Measurements from ENCODE around the gene CBX1.

DNA sequence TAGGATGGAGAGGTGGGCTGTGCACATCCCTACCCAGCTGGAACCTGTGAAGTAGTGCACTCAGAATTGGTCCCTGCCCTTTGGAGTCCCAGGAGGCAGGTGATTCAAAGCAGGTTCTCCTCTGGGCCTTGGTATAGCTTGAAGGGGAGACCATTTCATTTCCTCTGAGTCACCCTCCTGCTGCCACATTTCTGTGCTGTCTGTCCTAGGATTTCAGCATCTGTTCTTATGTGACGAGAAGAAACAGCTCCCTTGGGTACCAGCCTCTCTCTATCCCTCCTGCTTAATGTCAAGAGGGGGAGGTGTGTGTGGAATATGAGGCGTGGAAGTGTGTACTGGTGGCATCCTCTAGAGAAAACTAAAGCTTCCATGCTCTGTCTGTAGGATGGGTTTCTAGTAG, 58.1 kb downstream of the CBX1 start:
- TF ChIP-seq POLR2A (IDR thresholded peaks at IDR 0.05; ENCODE audit: low read depth, low read length) (no peak), CTCF (IDR thresholded peaks at IDR 0.05 in 2 of 3, conservative IDR thresholded peaks at IDR 0.05 in 1 of 3; ENCODE audit: control insufficient read depth in 2 of 3, extremely low read depth in 1 of 3, insufficient read depth in 1 of 3, low read depth in 3 of 3, low read length in 3 of 3) (no peak), GABPA (IDR thresholded peaks at IDR 0.05; ENCODE audit: low read depth) (no peak), TAF1 (IDR thresholded peaks at IDR 0.05; ENCODE audit: borderline replicate concordance, low read depth, low read length) (no peak), FOS (IDR thresholded peaks at IDR 0.05; ENCODE audit: borderline replicate concordance, extremely low read depth, insufficient read length) (no peak), ATF3 (IDR thresholded peaks at IDR 0.05; ENCODE audit: borderline replicate concordance, extremely low read depth, low read depth, low read length) (no peak), CHD2 (IDR thresholded peaks at IDR 0.05; ENCODE audit: borderline replicate concordance, low read depth, low read length) (no peak), SUPT20H (IDR thresholded peaks at IDR 0.05; ENCODE audit: borderline replicate concordance, control insufficient read depth, low read depth, low read length) (no peak), BRCA1 (IDR thresholded peaks at IDR 0.05; ENCODE audit: low read depth, low read length) (no peak)
